NT2/D1 (cell line): ENCODE measurements around the gene ACTG2.

ENCODE experiments used
- YY1 ChIP-seq: IDR thresholded peaks from 2 replicates; pipeline ENCODE4 v1.6.1; 2011; ENCODE audit not compliant: insufficient read length, insufficient read depth
- ZNF274 ChIP-seq: IDR thresholded peaks from 2 replicates; pipeline ENCODE4 v1.6.1; 2011; ENCODE audit warnings: mild to moderate bottlenecking, low read depth, low read length

DNA sequence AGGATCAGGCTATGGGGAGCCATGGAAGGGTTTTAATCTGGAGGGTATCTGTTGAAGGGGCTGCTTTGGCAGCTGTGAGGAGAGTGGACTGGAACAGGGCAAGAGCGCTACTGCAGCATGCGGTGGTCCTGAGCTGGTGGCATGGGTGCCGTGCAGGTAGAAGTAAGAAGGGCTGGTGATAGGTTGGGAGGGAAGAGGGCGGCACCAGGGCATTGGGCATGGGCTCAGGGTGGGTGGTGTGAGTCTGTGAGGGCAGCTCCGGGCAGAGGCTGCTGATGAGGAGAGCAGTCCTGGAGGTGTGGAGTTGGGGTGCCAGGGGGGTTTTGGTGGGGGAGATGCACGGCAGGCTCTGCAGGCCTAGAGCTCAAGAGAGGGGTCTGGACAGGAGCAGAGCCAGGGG lies 2.1 kb downstream of the ACTG2 start:
- TF ChIP-seq YY1 (no peak), ZNF274 (no peak)
